GM12878 (cell line): ENCODE measurements around the gene WNK1. TPM values are rescaled to one million over a fixed set of nuclear protein-coding genes. Genes with fewer than 3 reads are reported as not detected.
A peak's percentile ranks its signal among the peaks of the same experiment; 100 is the strongest.

Experiments
- ATAC-seq: fragments of 200-7000 bp; cut with Tn5 transposase; 3 replicates; pipeline ENCODE4 v1.9.1; 2020; ENCODE audit warnings: mild to moderate bottlenecking, moderate library complexity
- BruUV-seq: library from RNA; stranded (reverse); fragments of 400-500 nt; replicated peaks from 2 replicates; lab custom pipeline; 2021; lab: Mats Ljungman, UMichigan
- CTCF ChIA-PET: fragments of 300-600 bp; sonication (Branson Sonifier 250); formaldehyde crosslinking; extraction: SDS; loops from one replicate; lab custom pipeline; 2021; ENCODE audit warnings: inconsistent platforms; lab: Yijun Ruan, JAX
- POLR2A ChIA-PET: fragments of 350-600 bp; formaldehyde crosslinking; extraction: SDS; loops from one replicate; lab custom pipeline; 2021; ENCODE audit warnings: inconsistent platforms; lab: Charles Lee
- RAD21 ChIA-PET: fragments of 300-600 bp; sonication (Branson Sonifier 250); formaldehyde crosslinking; loops from one replicate; lab custom pipeline; 2023; ENCODE audit warnings: antibody characterized with exemption; ENCODE audit not compliant: unreplicated experiment; lab: Charles Lee
- SMC1A ChIA-PET: fragments of 300-600 bp; sonication (Branson Sonifier 250); formaldehyde crosslinking; loops from one replicate; lab custom pipeline; 2023; ENCODE audit not compliant: unreplicated experiment, uncharacterized antibody; lab: Charles Lee
- DNase-seq: peaks from one replicate; pipeline ENCODE4 v3.0.0-alpha.2; 2011; ENCODE audit warnings: low read depth, low spot score
- FAIRE-seq: peaks from 3 replicates; lab custom pipeline; 2011; peaks lifted over from hg19 to GRCh38; lab: Jason Lieb, UNC
- H2AFZ ChIP-seq: 2 replicates; pipeline ENCODE4 v1.6.0; 2011; ENCODE audit warnings: low read depth, low read length, control low read depth; ENCODE audit not compliant: control insufficient read depth
- H3K27ac ChIP-seq: 2 replicates; pipeline ENCODE4 v1.5.1; 2011; ENCODE audit warnings: control low read depth; ENCODE audit not compliant: control insufficient read depth, insufficient read depth
- H3K27me3 ChIP-seq, 2 experiments: replicated peaks in 1 of 2; 2 replicates each; pipeline versions ENCODE4 v1.6.0 to v1.6.1; 2011; ENCODE audit warnings: low read length in 1 of 2; ENCODE audit not compliant: control insufficient read depth in 2 of 2, insufficient read depth in 2 of 2
- H3K36me3 ChIP-seq, 2 experiments: 2 replicates each; pipeline ENCODE4 v1.5.1; 2011; ENCODE audit warnings: low read length in 1 of 2; ENCODE audit not compliant: control insufficient read depth in 2 of 2, insufficient read depth in 2 of 2
- H3K4me1 ChIP-seq: 2 replicates; pipeline ENCODE4 v1.6.1; 2011; ENCODE audit warnings: mild to moderate bottlenecking, low read length, moderate library complexity, mixed read lengths; ENCODE audit not compliant: control insufficient read depth, insufficient read depth
- H3K4me2 ChIP-seq: 2 replicates; pipeline ENCODE4 v1.6.0; 2011; ENCODE audit warnings: control low read depth; ENCODE audit not compliant: control insufficient read depth, insufficient read depth
- H3K4me3 ChIP-seq: fragments of 200-600 bp; sonication (generic); 2 replicates; pipeline ENCODE4 v1.5.1; 2016
- H3K79me2 ChIP-seq: 2 replicates; pipeline ENCODE4 v1.6.0; 2011; ENCODE audit warnings: low read length; ENCODE audit not compliant: control insufficient read depth, insufficient read depth
- H3K9ac ChIP-seq: 2 replicates; pipeline ENCODE4 v1.8.0; 2011; ENCODE audit warnings: low read length, control low read depth, mixed read lengths; ENCODE audit not compliant: control insufficient read depth, insufficient read depth
- H3K9me3 ChIP-seq: replicated peaks from 3 replicates; pipeline ENCODE4 v1.5.1; 2011; ENCODE audit warnings: mild to moderate bottlenecking, low read length; ENCODE audit not compliant: control insufficient read depth, insufficient read depth
- H4K20me1 ChIP-seq: 2 replicates; pipeline ENCODE4 v1.6.0; 2011; ENCODE audit not compliant: control insufficient read depth, insufficient read depth
- HCFC1 ChIP-seq: fragments of 150-350 bp; IDR thresholded peaks from 2 replicates; pipeline ENCODE4 v1.6.1; 2014; ENCODE audit warnings: low read length
- JUNB ChIP-seq: IDR thresholded peaks from 2 replicates; pipeline ENCODE4 v1.6.1; 2016; ENCODE audit warnings: antibody characterized with exemption, mild to moderate bottlenecking
- SMC3 ChIP-seq: IDR thresholded peaks from 2 replicates; pipeline ENCODE4 v1.6.1; 2011; ENCODE audit warnings: low read length, improper control_type of control experiment, borderline replicate concordance
- WGBS: methylation state at CpG from one replicate; pipeline ENCODE4 v1.1.6; 2016; ENCODE audit warnings: low lambda C conversion rate; ENCODE audit not compliant: insufficient replicate concordance, insufficient coverage; ENCODE audit errors: missing lambda C conversion rate; 5-methylcytosine and 5-hydroxymethylcytosine counted together
- in situ Hi-C: fragments of 300-500 bp; cut with MboI; formaldehyde crosslinking; loops from 9 replicates; pipeline ENCODE4 v1.14.3; 2018; ENCODE audit warnings: mixed read lengths
- intact Hi-C: fragments of 100-400 bp; cut with micrococcal nuclease; formaldehyde crosslinking; loops from one replicate; pipeline ENCODE4 v1.14.2; 2022; ENCODE audit not compliant: unreplicated experiment
- polyA plus RNA-seq, 11 experiments: library from polyadenylated mRNA; depleted of rRNA in 4 of 11; unstranded in 6 of 11; stranded (reverse) in 5 of 11; fragments of >200 nt; fragmentation: Nextera tagmentation in 4 of 11; fragmentation: Illumina TruSeq in 1 of 11; extraction: Ambion mirVana in 4 of 11; extraction: Trizol in 1 of 11; gene quantifications; 1 replicate in 1 of 11; 2 replicates in 10 of 11; pipeline versions ENCODE4 v1.2.1 to v1.2.3, GENCODE V29; 2011 to 2016; ENCODE audit warnings: inconsistent platforms in 2 of 11, missing spikeins in 2 of 11, low read depth in 1 of 11
- total RNA-seq, 4 experiments: library from RNA; depleted of rRNA in 3 of 4; stranded (reverse); fragments of >200 nt in 3 of 4; fragmentation: Illumina TruSeq in 1 of 4; extraction: Trizol in 1 of 4; gene quantifications; 2 replicates each; pipeline versions ENCODE4 v1.2.1 to v1.2.3, GENCODE V29; 2013 to 2021
- TF ChIP-seq, protein P1 (sequence below): fragments of 450-650 bp; IDR thresholded peaks from 2 replicates; pipeline ENCODE4 v1.6.1; 2017; ENCODE audit warnings: borderline replicate concordance

Gene WNK1
- total and polyA plus RNA-seq, 10 of the 15 experiments (the other 5 are each of a cell fraction or from before 2014, with no cell fraction given) = 9.6 to 151 (median 86.6) TPM

DNA sequence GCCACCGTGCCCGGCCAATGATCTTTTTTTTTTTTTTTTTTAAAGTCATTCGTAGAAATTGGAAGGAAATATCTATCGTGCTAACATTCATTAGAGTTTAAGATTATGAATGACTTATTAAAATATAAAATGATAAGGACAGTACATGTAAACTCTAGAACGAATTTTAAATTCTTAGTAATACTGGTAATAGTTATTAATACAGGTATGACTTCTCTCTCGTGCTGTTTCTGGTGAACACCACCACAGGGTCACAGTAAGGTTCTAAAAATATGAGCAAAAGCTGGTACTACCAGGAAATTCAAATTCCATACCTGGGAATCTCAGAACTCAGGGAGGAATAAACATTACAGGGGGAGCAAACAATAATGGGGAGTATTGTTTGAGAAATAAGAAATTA, 26.2 kb downstream of the WNK1 start:
- peak overlapping the region; percentile 50; the same call in 1 of the 2 replicates for H3K4me3 ChIP-seq
- H4K20me1 ChIP-seq = no peaks in the 10 kb centered on the region; the same call in 1 of the 2 replicates
- DNase-seq = no peak
- intact Hi-C loops (no loop called here), in situ Hi-C loops (no loop called here)
- no peak overlapping the region for H3K9ac ChIP-seq
- 0 out of 2 replicates have a peak overlapping the region, but pooled peaks have one; percentile 20 for H3K27ac ChIP-seq
- ChIA-PET CTCF (interaction anchor here (2.4 kb wide), 1 partner anchor 12 kb away, joined by 10 read pairs; no protein-coding TSS in a partner anchor), POLR2A (no interaction called here), RAD21 (interaction anchor here (1.7 kb wide), 1 partner anchor 105 kb away, joined by 5 read pairs; no protein-coding TSS in a partner anchor)
- no peak for FAIRE-seq
- H3K4me2 ChIP-seq = peak overlapping the region; percentile 61
- no peak overlapping the region for H2AFZ ChIP-seq
- no TSS peak for BruUV-seq
- H3K79me2 ChIP-seq = peaks cover 95% of the 10 kb centered on the region
- H3K27me3 ChIP-seq = no peaks in the 10 kb centered on the region
- 59% methylated on average over 6 of the region's 6 CpGs for WGBS
- TF ChIP-seq, protein P1, sequence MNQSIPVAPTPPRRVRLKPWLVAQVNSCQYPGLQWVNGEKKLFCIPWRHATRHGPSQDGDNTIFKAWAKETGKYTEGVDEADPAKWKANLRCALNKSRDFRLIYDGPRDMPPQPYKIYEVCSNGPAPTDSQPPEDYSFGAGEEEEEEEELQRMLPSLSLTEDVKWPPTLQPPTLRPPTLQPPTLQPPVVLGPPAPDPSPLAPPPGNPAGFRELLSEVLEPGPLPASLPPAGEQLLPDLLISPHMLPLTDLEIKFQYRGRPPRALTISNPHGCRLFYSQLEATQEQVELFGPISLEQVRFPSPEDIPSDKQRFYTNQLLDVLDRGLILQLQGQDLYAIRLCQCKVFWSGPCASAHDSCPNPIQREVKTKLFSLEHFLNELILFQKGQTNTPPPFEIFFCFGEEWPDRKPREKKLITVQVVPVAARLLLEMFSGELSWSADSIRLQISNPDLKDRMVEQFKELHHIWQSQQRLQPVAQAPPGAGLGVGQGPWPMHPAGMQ = no peak
- TF ChIP-seq HCFC1 = no peak
- TF ChIP-seq SMC3 = no peak
- TF ChIP-seq JUNB = peak; percentile 42; the same call in 1 of the 2 replicates
- TF ChIP-seq, all 136 proteins: peak for 1
- ATAC-seq = no peak
- H3K9me3 ChIP-seq = no peaks in the 10 kb centered on the region; the same call in 1 of the 3 replicates
- H3K36me3 ChIP-seq = peaks cover 0 to 2% of the 10 kb centered on the region in 2 experiments; a peak in 2 of 4 replicates
- SMC1A ChIA-PET = interaction anchor here (1.2 kb wide), 1 partner anchor 36 kb away, joined by 3 read pairs; no protein-coding TSS in a partner anchor
- H3K4me1 ChIP-seq = peaks cover 22% of the 10 kb centered on the region
